BE2C (cell line): ENCODE measurements around the gene WDR31.

Experiments used
- DNase-seq: peaks from one replicate; pipeline ENCODE4 v3.0.0-alpha.2; 2020
- H3K27me3 ChIP-seq: fragments of 250-450 bp; sonication (Bioruptor Pico); 2 replicates; pipeline ENCODE4 v1.5.1; 2020; ENCODE audit warnings: mild to moderate bottlenecking
- H3K36me3 ChIP-seq: fragments of 250-450 bp; sonication (Bioruptor Pico); 2 replicates; pipeline ENCODE4 v1.5.1; 2020; ENCODE audit warnings: mild to moderate bottlenecking
- H3K4me1 ChIP-seq: fragments of 250-450 bp; sonication (Bioruptor Pico); 2 replicates; pipeline ENCODE4 v1.5.1; 2020
- H3K4me3 ChIP-seq: 2 replicates; pipeline ENCODE4 v1.5.1; 2011; ENCODE audit warnings: low read depth, low read length
- H3K9me3 ChIP-seq: fragments of 250-450 bp; sonication (Bioruptor Pico); 2 replicates; pipeline ENCODE4 v1.5.1; 2020
- CTCF ChIP-seq: IDR thresholded peaks from 2 replicates; pipeline ENCODE4 v1.5.1; 2012; ENCODE audit warnings: mild to moderate bottlenecking, low read depth, low read length

Gene WDR31

GRCh38 chr9:113326230-113326629, 13.8 kb downstream of the WDR31 start:
- no peaks in the 10 kb centered on the region for H3K27me3 ChIP-seq
- no peak overlapping the region for H3K4me3 ChIP-seq
- DNase-seq = no peak
- no peaks in the 10 kb centered on the region for H3K4me1 ChIP-seq
- H3K9me3 ChIP-seq = no peaks in the 10 kb centered on the region
- no peaks in the 10 kb centered on the region for H3K36me3 ChIP-seq
- TF ChIP-seq CTCF = no peak

DNA sequence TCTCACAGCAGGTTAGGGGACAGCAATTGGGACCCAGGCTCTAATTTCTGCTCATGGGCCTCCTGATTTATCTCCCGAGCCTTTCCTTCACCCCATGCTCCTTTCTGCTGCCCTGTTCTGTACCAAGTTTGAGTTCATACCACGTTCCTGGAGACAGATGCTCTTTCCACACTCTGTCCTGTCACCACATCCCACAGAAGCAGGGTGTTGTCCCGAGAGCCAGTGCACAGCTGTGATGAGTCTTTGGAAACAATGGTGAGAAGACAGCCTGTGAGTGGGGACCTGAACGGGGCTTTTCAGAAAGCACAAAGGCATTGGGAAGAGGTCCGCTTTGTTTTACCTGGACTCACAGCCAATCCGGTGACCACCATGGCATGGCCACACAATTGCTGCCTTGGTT, 17.4 kb downstream of the WDR31 start:
- H3K9me3 ChIP-seq = no peaks in the 10 kb centered on the region
- H3K27me3 ChIP-seq = no peaks in the 10 kb centered on the region
- peaks cover 4% of the 10 kb centered on the region; the same call in 1 of the 2 replicates for H3K4me1 ChIP-seq
- no peak overlapping the region for H3K4me3 ChIP-seq
- H3K36me3 ChIP-seq = no peaks in the 10 kb centered on the region
- no peak for DNase-seq
- TF ChIP-seq CTCF = no peak

DNA sequence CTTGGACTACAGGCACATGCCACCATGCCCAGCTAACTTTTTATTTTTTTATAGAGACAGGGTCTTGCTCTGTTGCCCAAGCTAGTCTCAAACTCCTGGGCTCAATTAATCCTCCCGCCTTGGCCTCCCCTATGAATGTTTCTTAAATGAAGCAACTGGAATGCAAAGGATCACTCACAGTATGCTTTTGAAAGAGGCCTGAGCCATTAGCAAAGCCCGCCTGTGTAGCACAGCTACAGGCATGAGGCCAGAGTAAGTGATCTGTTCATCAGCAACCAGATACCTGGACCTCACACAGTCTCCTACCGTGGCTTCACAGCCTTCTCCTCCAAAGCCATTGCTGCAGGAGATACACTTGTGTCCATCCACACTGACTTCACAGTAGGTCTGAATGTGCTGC, 20.0 kb downstream of the WDR31 start:
- no peak for DNase-seq
- Histone ChIP-seq H3K4me1 (peaks cover 4% of the 10 kb centered on the region; the same call in 1 of the 2 replicates), H3K36me3 (no peaks in the 10 kb centered on the region), H3K27me3 (no peaks in the 10 kb centered on the region), H3K4me3 (no peak overlapping the region), H3K9me3 (no peaks in the 10 kb centered on the region)
- TF ChIP-seq CTCF = no peak

DNA sequence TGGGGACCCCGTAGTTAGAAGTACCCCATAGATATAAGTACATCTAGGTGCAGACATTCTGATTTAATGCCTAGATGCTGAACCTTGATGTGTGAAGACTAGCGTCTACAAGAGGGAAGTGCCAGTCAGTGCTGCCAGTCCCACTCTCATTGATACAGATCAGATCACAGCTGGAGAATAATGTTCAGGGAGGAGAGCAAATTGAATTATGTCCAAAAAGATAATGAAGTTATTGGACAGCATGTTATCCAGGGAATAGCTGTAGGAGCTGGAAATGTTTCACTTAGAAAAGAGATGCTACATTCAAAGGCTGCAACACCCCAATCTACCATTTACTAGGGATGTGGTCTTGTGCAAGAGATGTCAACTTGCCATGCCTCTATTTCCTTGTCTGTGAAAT, 21.0 kb downstream of the WDR31 start:
- TF ChIP-seq CTCF = no peak
- Histone ChIP-seq H3K9me3 (no peaks in the 10 kb centered on the region), H3K36me3 (no peaks in the 10 kb centered on the region), H3K4me1 (peaks cover 4% of the 10 kb centered on the region; the same call in 1 of the 2 replicates), H3K4me3 (no peak overlapping the region), H3K27me3 (no peaks in the 10 kb centered on the region)
- DNase-seq = peak; percentile 22

- H3K4me1 ChIP-seq = peaks cover 4% of the 10 kb centered on the region; the same call in 1 of the 2 replicates
- H3K36me3 ChIP-seq = no peaks in the 10 kb centered on the region
- H3K27me3 ChIP-seq = no peaks in the 10 kb centered on the region
- TF ChIP-seq CTCF = peak; percentile 28; the same call in 1 of the 2 replicates
- no peak for DNase-seq
- no peaks in the 10 kb centered on the region for H3K9me3 ChIP-seq
- H3K4me3 ChIP-seq = no peak overlapping the region
Measured at GRCh38 chr9:113317777-113318176, 22.3 kb downstream of the WDR31 start.

DNA sequence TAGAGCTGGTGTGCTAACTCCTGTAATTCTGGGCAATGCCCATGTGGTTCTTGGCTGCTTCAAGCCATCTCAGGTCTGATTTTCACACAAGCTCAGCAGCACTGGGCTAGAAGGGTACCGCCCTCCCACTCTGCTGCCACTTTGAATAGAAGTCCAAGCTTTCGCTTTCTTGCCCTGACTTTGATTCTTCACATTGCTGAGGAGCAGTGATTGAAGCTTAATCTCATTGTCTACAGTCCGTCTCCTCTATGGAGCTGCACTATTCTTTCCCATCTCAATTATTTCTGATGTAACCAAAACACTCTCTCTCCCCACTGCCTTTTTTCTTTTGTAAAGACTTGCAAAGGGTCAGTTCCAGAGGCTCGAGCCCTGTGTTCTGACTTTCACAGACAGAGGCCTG, 24.0 kb downstream of the WDR31 start:
- Histone ChIP-seq H3K4me1 (peaks cover 4% of the 10 kb centered on the region; the same call in 1 of the 2 replicates), H3K9me3 (no peaks in the 10 kb centered on the region), H3K4me3 (no peak overlapping the region), H3K36me3 (no peaks in the 10 kb centered on the region), H3K27me3 (no peaks in the 10 kb centered on the region)
- TF ChIP-seq CTCF = no peak
- no peak for DNase-seq
